ENCODE data around the gene XRCC1.
"Not testable (repeated sequence)": the region's sequence is repeated elsewhere in the genome, so short reads cannot be mapped to it uniquely, and the experiment has no call there.

The XRCC1 gene

GRCh38 chr19:43616954-43617353, 41.6 kb upstream of the XRCC1 start:
- Histone ChIP-seq H3K4me3 (ENCODE audit: extremely low read depth, insufficient read depth, low read length, poor library complexity, severe bottlenecking) (no peak overlapping the region), H3K4me1 (ENCODE audit: control insufficient read depth, insufficient read depth, low read length, poor library complexity, severe bottlenecking) (peaks cover 5% of the 10 kb centered on the region), H3K27ac (ENCODE audit: low read depth, low read length, severe bottlenecking) (no peak overlapping the region), H3K9me3 (ENCODE audit: control insufficient read depth, low read length) (no peaks in the 10 kb centered on the region), H3K36me3 (ENCODE audit: control insufficient read depth, insufficient read depth, low read length) (peaks cover 38% of the 10 kb centered on the region)
- 83 to 84% methylated on average over 2 to 5 of the region's 6 CpGs for WGBS, 2 experiments (ENCODE audit: insufficient coverage in 2 of 2)

- Histone ChIP-seq H3K9me3 (ENCODE audit: control insufficient read depth, low read length) (no peaks in the 10 kb centered on the region), H3K4me1 (ENCODE audit: control insufficient read depth, insufficient read depth, low read length, poor library complexity, severe bottlenecking) (peaks cover 5% of the 10 kb centered on the region), H3K4me3 (ENCODE audit: extremely low read depth, insufficient read depth, low read length, poor library complexity, severe bottlenecking) (no peak overlapping the region), H3K27ac (ENCODE audit: low read depth, low read length, severe bottlenecking) (no peak overlapping the region), H3K36me3 (ENCODE audit: control insufficient read depth, insufficient read depth, low read length) (peaks cover 43% of the 10 kb centered on the region)
- no CpG with 5 or more reads among the region's 1 CpG for WGBS, 2 experiments (ENCODE audit: insufficient coverage in 2 of 2)
These were observed 41.0 kb upstream of the XRCC1 start for GRCh38 chr19:43616306-43616705.

- H3K36me3 ChIP-seq (ENCODE audit: control insufficient read depth, insufficient read depth, low read length), result peaks cover 66% of the 10 kb centered on the region
- no peak overlapping the region for H3K27ac ChIP-seq (ENCODE audit: low read depth, low read length, severe bottlenecking)
- no peaks in the 10 kb centered on the region for H3K9me3 ChIP-seq (ENCODE audit: control insufficient read depth, low read length)
- H3K4me3 ChIP-seq (ENCODE audit: extremely low read depth, insufficient read depth, low read length, poor library complexity, severe bottlenecking), result no peak overlapping the region
- 94 to 96% methylated on average over 11 to 12 of the region's 12 CpGs for WGBS, 2 experiments (ENCODE audit: insufficient coverage in 2 of 2)
- H3K4me1 ChIP-seq (ENCODE audit: control insufficient read depth, insufficient read depth, low read length, poor library complexity, severe bottlenecking), result peaks cover 4% of the 10 kb centered on the region
These were observed 37.0 kb upstream of the XRCC1 start for GRCh38 chr19:43612374-43612773.

DNA sequence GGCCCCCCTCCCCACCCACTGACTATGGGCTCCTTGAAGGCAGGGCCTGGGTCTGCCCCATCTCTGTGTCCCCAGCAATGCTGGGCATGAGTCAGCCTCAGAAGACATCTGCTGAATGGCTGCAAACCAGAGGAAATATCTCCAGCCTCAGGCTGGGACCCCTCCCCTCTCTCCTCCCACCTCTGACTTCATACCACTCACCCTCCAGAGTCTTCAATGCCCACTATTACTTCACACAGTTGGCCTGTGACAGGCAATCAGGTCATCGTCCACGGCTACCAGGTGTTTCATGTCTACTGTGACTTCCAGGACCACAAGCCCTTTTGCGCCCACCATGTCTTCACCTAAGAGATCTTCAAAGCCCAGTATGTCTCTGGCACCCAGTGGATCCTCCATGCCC, 36.5 kb upstream of the XRCC1 start, which contains the start of gene SRRM5:
TSS of gene SRRM5 (plus strand) at position 301 of the 400 bp plus-strand sequence. CDS start at position 335, 34 bp downstream.
- H3K27ac ChIP-seq (ENCODE audit: low read depth, low read length, severe bottlenecking), result peak within 1 kb of the TSS; percentile 59
- H3K4me3 ChIP-seq (ENCODE audit: extremely low read depth, insufficient read depth, low read length, poor library complexity, severe bottlenecking), result no peak within 1 kb of the TSS
- peaks cover 71% of the 10 kb centered on the region for H3K36me3 ChIP-seq (ENCODE audit: control insufficient read depth, insufficient read depth, low read length)
- peaks cover 4% of the 10 kb centered on the region for H3K4me1 ChIP-seq (ENCODE audit: control insufficient read depth, insufficient read depth, low read length, poor library complexity, severe bottlenecking)
- H3K9me3 ChIP-seq (ENCODE audit: control insufficient read depth, low read length), result no peaks in the 10 kb centered on the region
- 92 to 100% methylated on average over 3 of the region's 3 CpGs for WGBS, 2 experiments (ENCODE audit: insufficient coverage in 2 of 2)

- H3K4me1 ChIP-seq (ENCODE audit: control insufficient read depth, insufficient read depth, low read length, poor library complexity, severe bottlenecking), result peaks cover 4% of the 10 kb centered on the region
- H3K9me3 ChIP-seq (ENCODE audit: control insufficient read depth, low read length), result no peaks in the 10 kb centered on the region
- 40 to 64% methylated on average over 2 of the region's 3 CpGs for WGBS, 2 experiments (ENCODE audit: insufficient coverage in 2 of 2)
- peak overlapping the region; percentile 13 for H3K27ac ChIP-seq (ENCODE audit: low read depth, low read length, severe bottlenecking)
- H3K36me3 ChIP-seq (ENCODE audit: control insufficient read depth, insufficient read depth, low read length), result peaks cover 72% of the 10 kb centered on the region
- H3K4me3 ChIP-seq (ENCODE audit: extremely low read depth, insufficient read depth, low read length, poor library complexity, severe bottlenecking), result no peak overlapping the region
These were observed 35.2 kb upstream of the XRCC1 start for GRCh38 chr19:43610493-43610892.

DNA sequence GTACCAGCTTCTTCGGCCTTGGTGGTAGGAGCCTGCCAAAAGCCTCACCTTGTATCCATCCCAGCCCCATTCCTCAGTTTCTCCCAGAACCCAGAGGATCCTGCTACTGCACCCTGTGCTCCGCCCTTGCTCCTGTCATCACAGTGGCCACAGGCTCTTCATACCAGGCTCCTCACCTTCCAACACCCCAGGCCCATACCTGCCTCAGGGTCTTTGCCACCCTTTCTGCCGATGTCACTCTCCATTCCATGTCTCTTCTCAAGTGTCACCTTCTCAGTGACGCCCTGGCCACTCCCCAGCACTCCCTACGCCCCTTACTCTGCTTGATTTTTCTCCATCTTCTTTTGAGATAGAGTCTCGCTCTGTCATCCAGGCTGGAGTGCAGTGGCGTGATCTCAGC, 34.5 kb upstream of the XRCC1 start:
- H3K4me1 ChIP-seq (ENCODE audit: control insufficient read depth, insufficient read depth, low read length, poor library complexity, severe bottlenecking), result peaks cover 4% of the 10 kb centered on the region
- no peak overlapping the region for H3K4me3 ChIP-seq (ENCODE audit: extremely low read depth, insufficient read depth, low read length, poor library complexity, severe bottlenecking)
- peaks cover 75% of the 10 kb centered on the region for H3K36me3 ChIP-seq (ENCODE audit: control insufficient read depth, insufficient read depth, low read length)
- no peak overlapping the region for H3K27ac ChIP-seq (ENCODE audit: low read depth, low read length, severe bottlenecking)
- no peaks in the 10 kb centered on the region for H3K9me3 ChIP-seq (ENCODE audit: control insufficient read depth, low read length)
- WGBS, 2 experiments (ENCODE audit: insufficient coverage in 2 of 2), result 81 to 87% methylated on average over 6 of the region's 7 CpGs

- H3K4me1 ChIP-seq (ENCODE audit: control insufficient read depth, insufficient read depth, low read length, poor library complexity, severe bottlenecking), result peaks cover 4% of the 10 kb centered on the region
- H3K36me3 ChIP-seq (ENCODE audit: control insufficient read depth, insufficient read depth, low read length), result peaks cover 57% of the 10 kb centered on the region
- no peak overlapping the region for H3K27ac ChIP-seq (ENCODE audit: low read depth, low read length, severe bottlenecking)
- no peak overlapping the region for H3K4me3 ChIP-seq (ENCODE audit: extremely low read depth, insufficient read depth, low read length, poor library complexity, severe bottlenecking)
- WGBS, 2 experiments (ENCODE audit: insufficient coverage in 2 of 2), result 91 to 97% methylated on average over 6 to 19 of the region's 28 CpGs
- H3K9me3 ChIP-seq (ENCODE audit: control insufficient read depth, low read length), result no peaks in the 10 kb centered on the region
These were observed 32.2 kb upstream of the XRCC1 start for GRCh38 chr19:43607238-43608205.

DNA sequence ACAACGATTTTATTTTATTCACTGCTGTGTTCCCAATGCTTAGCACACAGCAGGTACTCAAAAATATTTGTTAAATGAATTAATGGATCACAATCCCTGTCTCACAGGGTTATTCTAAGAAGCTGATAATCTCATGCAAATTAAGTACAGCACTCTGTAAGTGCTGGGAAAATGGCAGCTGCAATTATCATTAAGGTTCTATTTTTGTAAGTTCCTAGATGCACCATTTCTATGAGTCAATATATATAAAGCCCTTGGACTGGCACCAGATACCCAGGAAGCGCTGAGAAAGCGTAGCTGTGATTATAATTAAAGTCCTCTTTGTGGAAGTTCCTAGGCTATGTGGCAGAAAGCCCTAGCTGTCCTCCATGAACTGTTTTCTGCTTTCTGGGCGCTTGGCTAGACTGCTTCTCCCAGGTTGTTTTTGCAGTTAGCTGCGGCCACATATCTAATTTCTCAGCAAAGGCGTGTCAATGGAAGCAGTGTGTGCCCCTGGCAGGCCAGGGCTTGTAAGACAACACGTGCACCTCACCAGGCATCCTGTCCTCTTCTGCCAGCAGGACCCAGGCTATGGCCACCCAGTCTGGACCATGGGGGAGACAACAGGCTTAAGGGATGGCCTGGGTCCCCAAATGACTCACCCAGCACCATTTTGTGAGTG, 31.4 kb upstream of the XRCC1 start:
- peaks cover 55% of the 10 kb centered on the region for H3K36me3 ChIP-seq (ENCODE audit: control insufficient read depth, insufficient read depth, low read length)
- 95% methylated on average over 6 to 7 of the region's 7 CpGs for WGBS, 2 experiments (ENCODE audit: insufficient coverage in 2 of 2)
- no peak overlapping the region for H3K4me3 ChIP-seq (ENCODE audit: extremely low read depth, insufficient read depth, low read length, poor library complexity, severe bottlenecking)

DNA sequence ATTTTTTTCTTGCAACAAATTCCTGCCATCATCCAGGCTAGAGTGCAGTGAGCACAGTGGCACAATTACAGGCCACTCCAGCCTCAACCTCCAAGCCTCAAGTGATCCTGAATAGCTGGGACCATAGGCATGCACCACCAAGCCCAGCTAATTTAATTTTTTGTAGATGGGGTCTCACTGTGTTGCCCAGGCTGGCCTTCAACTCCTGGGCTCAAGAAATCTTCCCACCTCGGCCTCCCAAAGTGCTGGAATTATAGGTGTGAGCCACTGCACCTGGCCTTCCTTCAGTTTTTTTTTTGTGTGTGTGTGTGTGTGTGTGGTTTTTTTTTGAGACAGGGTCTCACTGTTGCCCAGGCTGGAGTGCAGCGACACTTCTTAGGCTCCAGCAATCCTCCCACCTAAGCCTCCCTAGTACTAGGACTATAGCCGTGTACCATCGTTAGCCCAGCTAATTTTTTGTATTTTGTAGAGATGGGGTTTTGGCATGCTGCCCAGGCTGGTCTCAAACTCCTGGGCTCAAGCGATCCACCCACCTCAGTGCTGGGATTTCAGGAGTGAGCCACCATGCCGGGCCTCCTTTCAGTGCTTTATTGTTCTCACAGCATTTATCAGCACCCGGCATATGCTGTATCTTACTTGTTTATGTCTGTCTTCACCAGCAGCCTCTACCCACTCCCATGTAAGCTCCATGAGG, 30.7 kb upstream of the XRCC1 start:
- Histone ChIP-seq H3K9me3 (ENCODE audit: control insufficient read depth, low read length) (no peaks in the 10 kb centered on the region), H3K4me3 (ENCODE audit: extremely low read depth, insufficient read depth, low read length, poor library complexity, severe bottlenecking) (no peak overlapping the region), H3K36me3 (ENCODE audit: control insufficient read depth, insufficient read depth, low read length) (peaks cover 59% of the 10 kb centered on the region), H3K27ac (ENCODE audit: low read depth, low read length, severe bottlenecking) (no peak overlapping the region), H3K4me1 (ENCODE audit: control insufficient read depth, insufficient read depth, low read length, poor library complexity, severe bottlenecking) (peaks cover 4% of the 10 kb centered on the region)
- 85 to 93% methylated on average over 3 to 4 of the region's 7 CpGs for WGBS, 2 experiments (ENCODE audit: insufficient coverage in 2 of 2)

More for the DNA sequence above, 31.4 kb upstream of the XRCC1 start:
- Histone ChIP-seq H3K9me3 (ENCODE audit: control insufficient read depth, low read length) (no peaks in the 10 kb centered on the region), H3K27ac (ENCODE audit: low read depth, low read length, severe bottlenecking) (no peak overlapping the region), H3K4me1 (ENCODE audit: control insufficient read depth, insufficient read depth, low read length, poor library complexity, severe bottlenecking) (peaks cover 4% of the 10 kb centered on the region)

GRCh38 chr19:43600326-43600725, 25.0 kb upstream of the XRCC1 start:
- 79 to 93% methylated on average over 2 to 3 of the region's 5 CpGs for WGBS, 2 experiments (ENCODE audit: insufficient coverage in 2 of 2)
- not testable (repeated sequence) for H3K9me3 ChIP-seq (ENCODE audit: control insufficient read depth, low read length); H3K4me1 ChIP-seq (ENCODE audit: control insufficient read depth, insufficient read depth, low read length, poor library complexity, severe bottlenecking); H3K27ac ChIP-seq (ENCODE audit: low read depth, low read length, severe bottlenecking); H3K4me3 ChIP-seq (ENCODE audit: extremely low read depth, insufficient read depth, low read length, poor library complexity, severe bottlenecking)
- peaks cover 47% of the 10 kb centered on the region for H3K36me3 ChIP-seq (ENCODE audit: control insufficient read depth, insufficient read depth, low read length)
